ENCODE data around the gene CHCT1.
"Not testable (repeated sequence)": the region's sequence is repeated elsewhere in the genome, so short reads cannot be mapped to it uniquely, and the experiment has no call there.

The CHCT1 gene

DNA sequence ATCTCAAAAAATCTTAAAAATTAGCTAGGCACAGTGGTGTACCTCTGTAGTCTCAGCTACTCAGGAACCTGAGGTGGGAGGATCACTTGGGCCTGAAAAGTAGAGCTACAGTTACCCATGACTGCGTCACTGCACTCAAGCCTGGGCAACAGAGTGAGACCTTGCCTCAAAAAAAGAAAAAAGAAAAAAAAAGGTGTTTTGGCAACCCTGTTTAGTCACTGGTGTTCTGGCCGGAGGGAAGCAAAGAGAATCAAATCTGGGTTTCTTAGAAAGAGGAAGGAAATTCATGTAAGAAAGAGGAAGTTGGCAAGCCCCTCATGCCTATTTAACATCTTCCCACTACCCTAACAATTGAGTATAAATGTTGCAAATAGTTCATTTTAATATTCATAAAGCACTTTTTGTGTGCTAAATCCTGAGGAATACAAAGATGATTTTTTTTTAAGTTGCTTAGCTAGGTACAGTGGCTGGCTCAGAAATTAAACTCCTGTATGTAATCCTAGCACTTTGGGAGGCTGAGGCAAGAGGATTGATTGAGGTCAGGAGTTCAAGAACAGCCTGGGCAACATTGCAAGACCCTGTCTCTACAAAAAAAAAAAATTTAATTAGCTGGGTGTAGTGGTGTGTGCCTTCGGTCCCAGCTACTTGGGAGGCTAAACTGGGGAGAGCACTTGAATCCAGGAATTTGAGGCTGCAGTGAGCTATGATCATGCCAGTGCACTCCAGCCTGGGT, 23.9 kb upstream of the CHCT1 start:
- no peak for DNase-seq (ENCODE audit: low spot score)

DNA sequence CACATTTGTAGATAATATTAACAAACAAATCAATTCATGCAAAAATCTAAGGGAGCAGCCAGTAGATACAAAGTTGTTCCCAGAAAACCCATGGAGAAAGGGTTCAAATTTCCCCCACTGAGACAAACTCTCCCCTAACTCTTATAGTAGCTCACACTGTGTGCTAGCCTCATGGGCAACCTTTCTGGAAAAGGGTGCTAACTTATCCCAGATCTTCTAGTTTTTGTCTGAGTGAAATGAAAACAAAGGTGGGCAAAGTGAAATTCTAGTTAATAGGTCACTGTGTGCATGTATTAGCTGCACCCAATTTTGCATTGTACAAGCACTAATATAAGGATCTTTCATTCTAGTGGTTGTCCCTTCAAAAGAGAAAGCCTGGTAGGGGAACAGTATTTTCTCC, 20.5 kb upstream of the CHCT1 start:
- DNase-seq (ENCODE audit: low spot score): no peak

DNA sequence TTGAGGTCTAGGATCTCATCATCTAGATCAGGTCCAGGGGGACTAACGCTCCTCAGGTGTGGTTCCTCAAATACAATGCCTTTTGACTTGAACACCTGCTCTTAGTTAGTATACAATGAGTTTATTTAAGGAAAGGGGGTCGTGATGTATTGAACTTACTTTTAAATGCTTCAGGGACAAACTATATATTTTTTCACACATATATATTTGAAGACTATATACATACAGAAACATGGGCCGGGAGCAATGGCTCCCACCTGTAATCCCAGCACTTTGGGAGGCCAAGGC, 18.8 kb upstream of the CHCT1 start:
- DNase-seq (ENCODE audit: low spot score): no peak

DNA sequence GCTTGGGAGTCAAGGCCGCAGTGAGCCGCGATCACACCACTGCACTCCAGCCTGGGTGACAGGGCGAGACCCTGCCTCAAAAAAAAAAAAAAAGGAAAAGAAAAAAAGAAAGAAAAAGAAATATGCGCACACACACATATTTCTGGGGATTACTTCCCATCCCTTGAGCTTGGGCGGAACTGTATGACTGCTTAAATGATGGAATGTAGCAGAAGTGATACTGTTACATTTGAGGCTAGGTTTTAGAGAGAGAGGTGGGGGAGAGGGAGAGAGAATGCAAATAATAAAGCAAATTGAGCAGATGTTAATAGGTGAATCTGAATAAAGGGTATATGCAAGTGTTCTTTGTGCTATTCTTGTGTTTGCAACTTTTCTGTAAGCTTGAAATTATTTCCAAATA, 18.3 kb upstream of the CHCT1 start:
- no peak for DNase-seq (ENCODE audit: low spot score)

DNA sequence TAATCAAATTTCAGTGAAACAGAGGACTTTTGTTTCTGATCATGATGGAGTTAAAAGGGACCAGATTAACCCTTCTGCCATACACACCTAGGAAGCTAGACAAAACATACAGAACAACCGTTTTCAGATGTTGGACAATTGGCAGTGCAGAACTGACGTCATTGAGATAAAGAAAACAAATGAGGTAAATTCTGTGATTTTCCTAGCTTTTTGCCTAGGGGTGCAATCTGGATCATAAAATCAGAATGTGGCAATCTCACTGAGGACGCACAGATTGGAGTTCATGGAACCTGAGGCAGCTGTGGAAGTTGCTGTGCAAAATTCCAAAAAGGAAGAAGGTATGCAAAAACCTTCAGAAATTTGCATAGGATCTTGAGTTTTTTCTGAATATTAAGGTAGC, 15.4 kb upstream of the CHCT1 start:
- no peak for DNase-seq (ENCODE audit: low spot score)

DNA sequence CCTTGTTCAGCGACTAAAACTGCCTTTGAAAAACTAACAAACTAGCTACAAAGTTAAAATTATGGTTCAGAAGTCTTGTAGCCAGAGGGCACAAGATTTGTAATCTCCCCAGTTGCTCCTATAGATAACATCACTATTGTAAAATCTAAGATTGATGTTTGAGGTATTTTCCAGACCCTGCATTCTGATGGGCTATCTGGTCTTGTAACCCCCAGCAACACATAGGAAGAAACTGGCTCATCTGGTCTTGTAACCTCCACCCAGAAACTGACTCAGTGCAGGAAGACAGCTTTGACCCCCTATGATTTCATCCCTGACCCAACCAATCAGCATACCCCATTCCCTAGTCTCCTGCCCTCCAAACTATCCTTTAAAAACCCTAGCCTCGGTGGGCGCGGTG, 12.3 kb upstream of the CHCT1 start:
- no peak for DNase-seq (ENCODE audit: low spot score)

DNA sequence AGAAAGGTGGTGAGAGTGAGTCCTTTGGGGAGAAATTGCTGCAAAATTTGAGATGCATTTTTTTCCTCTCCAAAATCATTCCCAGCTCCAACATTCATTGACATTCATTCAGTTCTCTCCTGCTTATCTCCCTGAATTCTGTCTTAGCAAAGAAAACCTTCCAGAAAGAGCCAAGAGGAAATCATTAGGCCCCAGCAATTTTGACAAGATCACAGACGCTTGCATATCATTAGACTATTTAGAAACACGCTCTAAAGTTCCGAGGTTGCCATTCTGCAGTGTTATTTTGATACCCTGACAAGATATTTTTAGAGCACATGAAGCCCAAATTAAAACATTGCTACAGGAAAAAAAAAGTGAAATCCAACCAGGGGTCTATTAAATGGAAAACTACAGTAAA, 9.6 kb upstream of the CHCT1 start:
- no peak for DNase-seq (ENCODE audit: low spot score)

DNA sequence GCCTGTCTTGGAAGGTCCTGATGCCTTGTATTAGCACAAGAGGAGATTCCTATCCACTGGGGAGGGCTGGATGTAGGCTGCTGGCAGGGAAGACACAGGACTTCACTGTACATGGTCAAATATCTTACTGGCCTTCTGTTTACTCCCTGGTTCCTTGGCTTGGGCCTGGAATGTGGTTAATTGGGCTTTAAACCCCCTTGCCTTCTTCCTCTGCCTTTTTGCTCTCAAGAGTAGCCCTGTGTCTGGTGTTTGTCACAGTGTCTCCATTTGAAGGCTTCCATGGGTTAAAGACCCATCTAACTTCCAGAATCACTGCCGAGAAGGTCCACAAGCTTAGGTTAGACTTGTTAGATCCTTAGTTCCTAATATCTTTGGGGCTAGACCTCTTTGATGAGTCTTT, 7.1 kb upstream of the CHCT1 start:
- no peak for DNase-seq (ENCODE audit: low spot score)

DNA sequence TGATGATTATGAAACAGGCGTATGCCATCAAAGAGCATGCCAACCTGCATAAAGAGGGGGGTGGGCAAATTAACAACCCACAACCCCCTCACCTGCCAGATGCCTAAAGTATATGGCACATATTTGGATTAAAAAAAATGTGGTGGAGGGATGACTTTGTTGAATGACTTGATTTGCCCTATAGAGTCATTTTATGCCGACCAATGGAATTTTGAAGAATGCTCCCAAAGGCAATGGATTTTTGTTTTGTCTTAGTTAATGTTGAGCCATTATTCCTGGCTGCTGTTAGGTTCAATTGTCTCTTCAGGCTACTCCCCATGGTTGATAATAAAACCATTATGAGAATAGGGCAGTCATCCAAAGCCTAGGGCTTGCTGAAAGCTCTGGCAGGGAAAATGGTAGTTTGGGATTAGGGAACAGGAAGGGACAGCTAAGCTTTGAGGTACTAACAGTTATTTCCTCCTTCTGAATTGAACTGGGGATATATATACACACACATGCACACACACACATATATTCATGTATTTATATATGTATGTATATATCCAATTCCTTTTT, 5.8 kb upstream of the CHCT1 start:
- DNase-seq (ENCODE audit: low spot score): peak; percentile 43

DNA sequence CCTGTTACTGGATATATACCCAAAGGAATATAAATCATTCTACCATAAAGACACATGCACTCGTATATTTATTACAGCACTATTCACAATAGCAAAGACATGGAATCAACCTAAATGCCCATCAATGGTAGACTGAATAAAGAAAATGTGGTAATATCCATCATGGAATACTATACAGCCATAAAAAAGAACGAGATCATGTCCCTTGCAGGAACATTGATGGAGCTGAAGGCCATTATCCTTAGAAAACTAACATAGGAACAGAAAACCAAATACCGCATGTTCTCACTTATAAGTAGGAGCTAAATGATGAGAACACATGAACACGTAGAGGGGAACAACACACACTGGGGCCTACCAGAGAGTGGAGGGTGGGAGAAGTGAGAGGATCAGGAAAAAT, 3.3 kb upstream of the CHCT1 start:
- not testable (repeated sequence) for DNase-seq (ENCODE audit: low spot score)

DNA sequence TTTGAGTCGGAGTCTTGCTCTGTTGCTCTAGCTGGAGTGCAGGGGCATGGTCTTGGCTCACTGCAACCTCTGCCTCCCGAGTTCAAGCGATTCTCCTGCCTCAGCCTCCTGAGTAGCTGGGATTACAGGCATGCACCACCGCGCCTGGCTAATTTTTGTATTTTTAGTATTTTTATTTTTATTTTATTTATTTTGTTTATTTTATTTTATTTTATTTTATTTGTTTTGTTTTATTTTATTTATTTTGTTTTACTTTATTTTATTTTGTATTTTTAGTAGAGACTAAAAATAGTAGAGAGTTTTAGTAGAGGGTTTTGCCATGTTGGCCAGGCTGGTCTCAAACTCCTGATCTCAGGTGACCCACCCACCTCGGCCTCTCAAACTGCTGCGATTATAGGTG, 2.4 kb upstream of the CHCT1 start:
- not testable (repeated sequence) for DNase-seq (ENCODE audit: low spot score)

DNA sequence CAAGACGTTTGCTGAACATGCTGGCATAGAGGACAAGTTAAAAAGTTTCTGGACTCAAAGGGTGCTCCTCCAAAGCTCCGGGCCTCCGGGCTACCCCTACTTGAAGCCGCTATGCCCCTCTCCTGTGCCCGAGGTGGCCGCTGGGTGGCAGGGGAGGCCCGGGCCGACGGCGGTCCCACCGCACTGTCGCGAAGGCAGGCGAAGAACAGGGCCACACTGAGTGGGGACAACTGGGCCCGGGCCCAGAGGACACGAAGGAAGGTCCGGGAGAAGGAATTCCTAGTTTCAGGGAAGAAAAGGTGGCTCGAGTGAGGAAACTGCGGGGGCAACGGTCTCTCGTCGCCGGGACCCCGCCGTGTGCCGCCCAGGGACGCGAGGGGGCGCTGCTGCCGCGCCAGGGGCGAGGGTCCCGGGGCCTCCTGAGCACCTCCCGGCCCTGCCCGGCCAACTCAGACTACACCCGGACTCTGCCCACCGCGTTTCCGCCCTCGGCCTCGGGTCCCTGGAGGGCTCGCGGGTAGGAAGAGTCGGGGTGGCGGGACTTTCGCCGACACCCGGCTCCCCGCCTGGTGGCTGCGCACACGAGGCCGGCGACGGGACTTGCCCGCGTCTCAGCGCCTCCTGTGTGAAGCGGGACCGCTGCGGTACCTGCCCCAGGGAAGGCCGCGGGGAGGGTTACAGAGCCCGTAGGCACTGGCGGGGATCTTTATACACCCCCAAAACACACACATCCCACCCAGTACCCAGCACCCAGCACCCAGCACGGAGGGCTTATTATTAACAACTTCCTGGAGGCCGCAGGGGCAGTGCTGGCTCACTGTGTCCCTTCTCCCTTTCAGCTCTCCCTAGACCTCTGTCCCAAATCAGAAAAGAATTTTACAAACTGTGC, 772 bp upstream of the CHCT1 start:
- DNase-seq (ENCODE audit: low spot score): peak; percentile 91

DNA sequence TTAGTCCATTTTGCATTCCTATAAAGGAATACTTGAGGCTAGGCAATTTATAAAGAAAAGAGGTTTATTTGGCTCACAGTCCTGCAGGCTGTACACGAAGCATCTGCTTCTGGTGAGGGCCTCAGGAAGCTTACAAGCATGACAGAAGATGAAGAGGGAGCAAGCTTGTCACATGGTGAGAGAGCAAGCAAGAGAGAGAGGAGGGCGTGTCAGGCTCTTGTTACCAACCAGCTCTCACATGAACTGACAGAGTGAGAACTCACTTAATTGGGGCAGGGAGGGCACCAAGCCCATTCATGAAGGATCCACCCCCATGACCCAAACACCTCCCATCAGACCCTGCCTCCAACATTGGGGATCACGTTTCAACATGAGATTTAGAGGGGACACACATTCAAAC, 1.6 kb downstream of the CHCT1 start:
- no peak for DNase-seq (ENCODE audit: low spot score)

DNA sequence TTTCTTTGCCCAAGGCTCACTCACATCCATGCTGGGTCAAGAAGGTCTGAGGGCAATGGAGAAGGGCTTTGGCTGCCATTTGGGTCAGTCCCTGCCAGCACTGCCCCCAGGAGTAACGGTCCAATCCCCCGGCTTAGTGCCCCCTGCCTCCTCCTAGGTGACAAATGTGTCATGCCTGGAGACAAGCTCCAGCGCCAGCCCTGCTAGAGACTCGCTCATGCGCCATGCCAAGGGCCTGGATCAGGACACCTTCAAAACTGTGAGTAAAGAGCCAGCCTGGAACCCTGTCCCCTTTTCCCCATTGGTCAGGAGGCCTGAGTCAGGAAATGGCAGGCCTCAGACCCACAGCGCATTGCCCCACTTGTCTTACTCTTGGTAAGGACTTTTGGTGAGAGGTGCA, 3.3 kb downstream of the CHCT1 start:
- no peak for DNase-seq (ENCODE audit: low spot score)

DNA sequence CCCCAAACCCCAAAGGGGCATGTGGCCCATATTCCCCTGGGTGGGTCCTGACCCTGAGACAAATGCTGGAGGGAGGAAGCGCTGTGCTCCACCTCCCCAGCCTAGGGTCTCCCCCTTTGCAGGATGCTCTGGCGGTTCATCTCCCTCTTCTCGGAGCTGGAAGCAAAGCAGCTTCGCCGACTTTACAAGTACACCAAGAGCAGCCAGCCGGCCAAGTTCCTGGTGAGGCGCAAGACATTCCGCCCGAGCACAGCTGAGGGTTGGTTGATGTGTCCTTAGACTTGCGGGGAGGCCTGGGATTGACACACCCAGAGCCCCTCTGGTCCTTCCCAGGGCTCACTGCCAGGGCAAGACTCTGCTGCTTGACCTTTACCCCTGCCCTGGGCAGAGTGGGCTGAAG, 4.3 kb downstream of the CHCT1 start:
- DNase-seq (ENCODE audit: low spot score): no peak

DNA sequence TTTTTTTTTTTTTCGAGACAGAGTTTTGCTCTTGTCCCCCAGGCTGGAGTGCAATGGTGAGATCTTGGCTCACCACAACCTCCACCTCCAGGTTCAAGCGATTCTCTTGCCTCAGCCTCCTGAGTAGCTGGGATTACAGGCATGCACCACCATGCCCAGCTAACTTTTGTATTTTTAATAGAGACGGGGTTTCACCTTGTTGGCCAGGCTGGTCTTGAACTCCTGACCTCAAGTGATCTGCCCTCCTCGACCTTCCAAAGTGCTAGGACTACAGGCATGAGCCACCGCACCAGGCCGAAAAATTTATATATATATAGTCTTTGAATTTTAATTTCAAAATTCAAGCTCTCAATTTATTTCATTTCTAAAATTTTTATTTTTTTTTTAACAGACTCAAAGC, 6.2 kb downstream of the CHCT1 start:
- not testable (repeated sequence) for DNase-seq (ENCODE audit: low spot score)

DNA sequence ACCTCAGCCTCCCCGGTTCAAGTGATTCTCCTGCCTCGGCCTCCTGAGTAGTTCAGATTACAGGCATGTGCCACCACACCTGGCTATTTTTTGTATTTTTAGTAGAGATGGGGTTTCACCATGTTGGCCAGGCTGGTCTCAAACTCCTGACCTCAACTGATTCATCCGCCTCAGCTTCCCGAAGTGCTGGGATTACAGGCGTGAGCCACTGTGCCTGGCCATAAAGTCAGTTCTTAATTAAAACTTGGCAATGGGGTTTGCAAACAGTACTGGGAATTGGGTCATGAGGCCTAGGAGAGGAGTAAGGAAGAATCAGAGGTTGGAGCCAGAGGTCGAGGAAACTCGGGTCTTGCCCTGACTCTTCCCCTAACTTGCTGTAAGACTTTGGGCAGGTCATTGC, 8.3 kb downstream of the CHCT1 start:
- DNase-seq (ENCODE audit: low spot score): not testable (repeated sequence)

DNA sequence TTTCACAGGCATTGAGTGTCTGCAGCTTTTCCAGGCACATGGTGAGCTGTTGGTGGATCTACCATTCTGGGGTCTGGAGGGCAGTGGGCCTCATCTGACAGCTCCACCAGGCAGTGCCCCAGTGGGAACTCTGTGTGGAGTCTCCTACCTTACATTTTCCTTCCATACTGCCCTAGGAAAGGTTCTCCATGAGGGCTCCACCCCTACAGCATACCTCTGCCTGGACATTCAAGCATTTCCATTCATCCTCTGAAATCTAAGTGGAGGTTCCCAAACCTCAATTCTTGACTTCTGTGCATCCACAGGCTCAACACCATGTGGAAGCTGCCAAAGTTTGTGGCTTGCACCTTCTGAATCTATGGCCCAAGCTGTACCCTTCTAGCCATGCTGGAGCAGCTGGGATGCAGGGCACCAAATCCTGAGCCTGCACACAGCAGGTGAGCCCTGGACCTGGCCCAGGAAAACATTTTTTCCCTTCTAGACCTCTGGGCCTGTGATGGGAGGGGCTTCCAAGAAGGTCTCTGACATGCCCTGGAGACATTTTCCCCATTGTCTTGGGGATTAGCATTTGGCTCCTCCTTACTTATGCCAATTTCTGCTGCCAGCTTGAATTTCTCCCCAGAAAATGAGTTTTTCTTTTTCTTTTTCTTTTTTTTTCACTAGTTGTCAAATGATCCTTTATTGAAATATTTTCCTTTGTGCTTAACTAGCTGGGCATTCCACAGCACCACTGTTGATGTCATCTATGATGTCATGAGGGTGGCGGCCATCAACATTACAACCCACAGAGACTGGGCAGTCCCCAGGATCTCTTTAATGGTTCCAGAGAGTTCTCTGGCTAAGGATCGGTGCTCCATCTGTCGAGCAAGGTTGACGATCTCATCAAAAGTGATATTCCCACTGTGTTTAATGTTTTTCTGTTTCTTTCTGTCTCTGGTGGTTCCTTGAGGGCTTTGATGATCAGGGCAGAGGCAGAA, 11.0 kb downstream of the CHCT1 start:
- not testable (repeated sequence) for DNase-seq (ENCODE audit: low spot score)

DNA sequence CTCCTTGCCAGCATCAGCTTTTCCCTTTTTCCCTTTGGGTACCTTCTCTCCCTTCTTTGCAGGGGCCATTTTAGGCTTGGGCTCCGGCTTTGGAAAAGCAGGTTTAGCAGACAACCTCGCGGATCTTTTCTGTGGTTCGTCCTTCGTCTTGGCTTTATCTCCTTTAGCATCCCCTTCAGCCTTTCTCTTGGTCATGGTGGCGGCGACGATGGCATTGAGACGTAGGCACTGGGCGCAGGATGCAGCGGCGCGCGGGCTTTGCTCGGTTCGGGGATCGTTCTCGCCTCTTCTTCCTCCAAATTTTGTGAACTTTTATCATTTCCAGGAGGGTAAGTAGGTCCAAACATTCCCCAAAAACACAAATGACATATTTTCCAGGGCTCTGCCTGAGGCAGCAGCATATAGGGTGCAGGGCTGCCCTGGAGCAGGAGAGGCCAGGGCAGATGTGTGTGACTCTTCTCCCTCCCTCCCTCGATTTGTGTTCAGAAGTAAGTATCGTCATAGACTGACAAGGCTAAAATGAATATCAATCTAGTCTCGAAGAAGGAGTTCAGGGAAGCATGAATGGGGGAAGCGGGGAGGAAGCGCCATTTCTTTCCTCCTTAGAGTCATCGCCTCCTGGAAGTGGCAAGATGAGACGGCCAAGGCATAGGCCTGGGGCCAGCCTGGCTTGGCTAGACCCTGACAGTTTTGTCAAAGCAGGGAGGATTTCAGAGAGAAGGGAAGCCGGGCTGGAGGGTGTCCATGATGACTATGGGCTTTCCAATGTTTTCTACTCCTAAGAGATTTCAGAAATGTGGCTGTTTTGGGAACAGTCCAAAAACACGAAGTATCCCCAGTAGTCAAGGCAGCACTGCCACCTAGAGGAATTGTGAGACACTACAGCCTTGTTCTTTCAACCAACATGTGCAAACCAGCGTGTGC, 13.2 kb downstream of the CHCT1 start:
- peak; percentile 83 for DNase-seq (ENCODE audit: low spot score)

DNA sequence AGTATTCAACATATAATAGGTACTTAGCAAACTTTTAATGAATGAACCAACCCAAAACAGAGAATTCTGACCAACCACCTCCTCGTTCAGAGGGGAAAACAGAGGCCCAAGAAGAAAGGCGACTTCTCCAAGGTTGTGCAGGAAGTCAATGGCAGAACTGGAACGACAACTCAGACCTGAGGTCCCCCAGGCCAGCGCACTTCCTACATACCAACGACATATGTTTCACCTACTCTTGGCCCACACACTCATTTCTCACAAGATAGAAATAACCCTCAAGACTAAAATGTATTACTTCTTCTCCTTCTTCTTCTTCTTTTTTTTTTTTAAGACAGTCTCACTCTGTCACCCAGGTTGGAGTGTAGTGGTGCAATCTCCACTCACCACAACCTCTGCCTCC, 14.4 kb downstream of the CHCT1 start:
- DNase-seq (ENCODE audit: low spot score): no peak

DNA sequence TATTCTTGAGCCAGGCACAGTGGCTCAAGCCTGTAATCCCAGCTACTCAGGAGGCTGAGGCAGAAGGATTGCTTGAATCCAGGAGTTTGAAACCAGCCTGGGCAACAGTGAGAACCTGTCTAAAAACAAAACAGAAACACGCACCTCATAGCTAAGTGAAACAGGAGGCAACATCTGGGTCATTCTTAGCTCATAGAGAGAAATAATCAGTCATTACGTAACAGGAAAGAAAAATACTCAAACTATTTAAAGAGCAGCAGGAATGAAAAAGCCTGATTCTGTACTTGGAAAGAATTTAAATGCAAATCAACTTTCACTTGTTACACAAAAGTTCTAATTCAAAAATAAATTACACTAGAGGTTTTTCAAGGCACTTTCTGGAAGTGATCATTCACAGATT, 17.2 kb downstream of the CHCT1 start:
- DNase-seq (ENCODE audit: low spot score): peak; percentile 38

Data from AG20443 (cell line).